22Rv1 (cell line): ENCODE data around the gene FLOT2.

Experiments
- H3K27ac ChIP-seq: fragments of 450-650 bp; 2 replicates; pipeline ENCODE4 v1.5.1; 2017
- ZFX ChIP-seq: fragments of 450-650 bp; IDR thresholded peaks from 2 replicates; pipeline ENCODE4 v1.6.1; 2017; ENCODE audit warnings: antibody characterized with exemption, borderline replicate concordance
- TF ChIP-seq, protein P1 (sequence below): fragments of 450-650 bp; IDR thresholded peaks from 2 replicates; pipeline ENCODE4 v1.5.1; 2017; ENCODE audit warnings: mild to moderate bottlenecking

FLOT2 gene

DNA sequence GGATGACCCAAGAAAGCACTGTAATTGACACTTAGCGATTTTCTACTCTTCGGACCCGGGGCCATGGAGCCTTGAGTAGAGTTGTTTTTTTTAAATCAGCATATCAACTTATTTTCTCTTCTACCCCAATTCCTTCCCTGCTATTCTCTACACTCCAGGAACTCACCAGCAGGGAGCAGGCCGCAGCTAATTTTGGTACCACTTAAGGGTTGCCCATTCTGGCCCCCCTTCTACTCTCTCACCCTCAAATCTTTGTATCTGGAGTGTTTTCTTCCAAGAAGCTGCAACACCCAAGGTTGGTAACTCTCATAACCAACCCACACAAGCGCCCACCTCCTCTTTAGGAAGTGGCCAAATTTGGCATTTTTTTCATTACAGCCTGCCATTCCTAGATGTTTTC, 48.3 kb downstream of the FLOT2 start:
- peak overlapping the region; percentile 39 for H3K27ac ChIP-seq
- TF ChIP-seq, protein P1, sequence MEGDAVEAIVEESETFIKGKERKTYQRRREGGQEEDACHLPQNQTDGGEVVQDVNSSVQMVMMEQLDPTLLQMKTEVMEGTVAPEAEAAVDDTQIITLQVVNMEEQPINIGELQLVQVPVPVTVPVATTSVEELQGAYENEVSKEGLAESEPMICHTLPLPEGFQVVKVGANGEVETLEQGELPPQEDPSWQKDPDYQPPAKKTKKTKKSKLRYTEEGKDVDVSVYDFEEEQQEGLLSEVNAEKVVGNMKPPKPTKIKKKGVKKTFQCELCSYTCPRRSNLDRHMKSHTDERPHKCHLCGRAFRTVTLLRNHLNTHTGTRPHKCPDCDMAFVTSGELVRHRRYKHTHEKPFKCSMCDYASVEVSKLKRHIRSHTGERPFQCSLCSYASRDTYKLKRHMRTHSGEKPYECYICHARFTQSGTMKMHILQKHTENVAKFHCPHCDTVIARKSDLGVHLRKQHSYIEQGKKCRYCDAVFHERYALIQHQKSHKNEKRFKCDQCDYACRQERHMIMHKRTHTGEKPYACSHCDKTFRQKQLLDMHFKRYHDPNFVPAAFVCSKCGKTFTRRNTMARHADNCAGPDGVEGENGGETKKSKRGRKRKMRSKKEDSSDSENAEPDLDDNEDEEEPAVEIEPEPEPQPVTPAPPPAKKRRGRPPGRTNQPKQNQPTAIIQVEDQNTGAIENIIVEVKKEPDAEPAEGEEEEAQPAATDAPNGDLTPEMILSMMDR, result no peak
- TF ChIP-seq ZFX, result no peak

DNA sequence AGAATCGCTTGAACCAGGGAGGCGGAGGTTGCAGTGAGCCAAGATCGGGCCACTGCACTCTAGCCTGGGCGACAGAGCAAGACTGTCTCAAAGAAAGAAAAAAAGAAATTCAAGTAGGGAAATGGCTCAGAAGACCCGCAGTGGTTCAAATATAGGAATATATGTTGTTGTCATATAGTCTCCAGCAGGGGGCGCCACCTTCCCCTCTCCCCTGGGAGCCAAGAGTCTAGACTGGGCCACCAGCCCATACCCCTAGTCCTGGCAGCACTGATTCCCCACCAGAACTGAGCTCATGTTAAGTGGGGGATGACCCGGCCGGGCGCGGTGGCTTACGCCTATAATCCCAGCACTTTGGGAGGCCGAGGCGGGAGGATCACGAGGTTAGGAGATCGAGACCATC, 48.9 kb downstream of the FLOT2 start:
- TF ChIP-seq, protein P1, result peak; percentile 74

DNA sequence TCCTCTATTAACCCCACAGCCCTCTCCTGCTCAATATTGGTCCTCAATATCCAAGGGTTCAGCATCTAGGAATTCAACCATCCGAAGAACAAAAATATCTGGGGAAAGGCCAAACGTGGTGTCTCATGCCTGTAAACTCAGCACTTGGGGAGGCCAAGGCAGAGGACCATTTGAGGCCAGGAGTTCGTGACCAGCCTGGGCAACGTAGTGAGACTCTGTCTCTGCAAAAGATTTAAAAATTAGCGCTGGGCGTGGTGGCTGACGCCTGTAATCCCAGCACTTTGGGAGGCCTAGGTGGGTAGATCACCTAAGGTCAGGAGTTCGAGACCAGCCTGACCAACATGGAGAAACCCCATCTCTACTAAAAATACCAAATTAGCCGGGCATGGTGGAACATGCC, 50.8 kb downstream of the FLOT2 start:
- peak overlapping the region; percentile 97 for H3K27ac ChIP-seq

More for the DNA sequence above, 48.9 kb downstream of the FLOT2 start:
- H3K27ac ChIP-seq, result peak overlapping the region; percentile 97

DNA sequence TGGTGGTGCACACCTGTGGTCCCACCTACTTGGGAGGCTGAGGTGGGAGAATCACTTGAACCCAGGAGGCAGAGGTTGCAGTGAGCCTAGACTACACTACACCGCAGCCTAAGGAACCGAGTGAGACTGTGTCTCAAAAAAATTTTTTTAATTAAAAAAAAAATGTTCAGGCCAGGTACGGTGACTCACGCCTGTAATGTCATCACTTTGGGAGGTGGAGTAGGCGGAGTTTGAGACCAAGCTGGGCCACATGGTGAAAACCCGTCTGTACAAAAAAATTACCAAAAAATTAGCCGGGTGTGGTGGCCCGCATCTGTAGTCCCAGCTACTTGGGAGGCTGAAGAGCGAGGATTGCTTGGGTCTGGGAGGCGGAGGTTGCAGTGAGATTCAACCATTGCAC, 51.3 kb downstream of the FLOT2 start:
- TF ChIP-seq, protein P1, result no peak
- no peak for TF ChIP-seq ZFX
- H3K27ac ChIP-seq, result peak overlapping the region; percentile 97

DNA sequence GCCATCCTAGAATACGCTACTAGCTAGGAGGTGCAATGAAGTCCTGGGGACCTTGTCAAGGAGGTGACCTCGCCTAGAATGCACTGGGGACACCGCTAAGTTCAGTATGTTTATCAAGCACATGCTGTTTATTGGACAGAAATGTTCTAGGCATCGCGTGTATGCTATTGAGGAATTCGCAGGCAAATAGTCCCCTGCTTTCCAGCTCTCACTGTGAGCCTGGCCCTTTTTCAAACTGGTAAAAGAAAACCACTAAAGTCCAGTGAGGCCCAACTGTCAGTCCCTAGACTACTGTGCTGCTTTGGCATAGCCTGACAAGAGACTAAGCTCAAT, 53.8 kb downstream of the FLOT2 start:
- TF ChIP-seq, protein P1, result no peak
- TF ChIP-seq ZFX, result no peak
- H3K27ac ChIP-seq, result peak overlapping the region; percentile 97

DNA sequence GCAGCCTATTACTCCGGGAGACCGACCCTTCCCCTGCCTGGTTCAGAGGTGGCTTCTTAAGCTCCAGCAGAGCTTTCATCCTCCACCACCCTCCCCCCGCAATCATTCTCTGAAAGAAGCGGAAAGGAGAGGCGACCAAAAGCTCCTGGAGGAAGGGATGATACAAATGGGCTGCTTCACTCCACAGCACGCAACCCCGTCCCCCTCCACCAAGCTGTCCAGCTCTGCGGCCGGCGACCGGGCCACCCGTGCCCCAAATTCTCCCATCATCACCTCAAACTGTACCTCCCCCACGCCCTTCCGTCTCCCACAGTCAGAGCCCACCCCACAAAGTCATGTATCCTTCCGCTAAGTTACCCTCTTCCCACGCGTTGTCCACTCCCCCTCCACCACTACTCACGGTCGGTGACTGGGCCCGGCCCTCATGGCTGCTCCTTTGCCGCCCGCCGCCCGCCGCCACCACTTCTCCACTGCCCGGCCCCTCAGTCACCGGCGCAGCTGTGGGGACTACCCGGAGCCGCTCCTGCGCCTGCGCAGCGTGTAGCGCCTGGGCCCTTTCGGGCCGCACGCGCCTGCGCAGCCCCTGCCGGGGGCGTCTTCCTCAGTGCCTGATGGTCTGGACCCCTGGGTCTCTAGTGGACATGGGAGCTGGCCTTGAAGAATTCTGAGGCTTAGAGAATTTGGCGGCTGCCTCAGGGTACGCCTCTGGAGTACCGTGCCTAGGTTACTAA, 55.1 kb downstream of the FLOT2 start, which contains the start of gene FAM222B:
Gene FAM222B (minus strand): TSS at position 509 of the 731 bp plus-strand sequence. CDS start 76,123 bp downstream, outside the sequence.
- H3K27ac ChIP-seq, result peak within 1 kb of the TSS; percentile 97
- TF ChIP-seq, protein P1, result no peak
- no peak for TF ChIP-seq ZFX

DNA sequence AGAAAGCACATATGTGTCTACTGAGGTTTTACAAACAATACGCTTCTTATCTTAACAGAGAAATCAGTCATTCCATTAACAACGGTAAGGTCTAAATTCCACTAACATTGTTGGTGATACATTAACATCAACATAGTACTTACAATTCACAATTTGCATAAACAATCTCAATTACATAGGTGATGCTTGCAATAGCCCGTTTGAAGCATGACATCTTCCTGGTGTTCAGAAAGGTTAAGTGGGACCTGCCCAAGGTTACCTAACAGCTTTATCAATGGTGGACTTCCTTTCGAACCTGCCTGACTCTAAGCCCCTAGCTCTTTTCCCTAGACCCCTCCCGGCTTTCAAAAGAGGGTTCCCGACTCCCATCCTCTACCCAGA, 55.6 kb downstream of the FLOT2 start:
- TF ChIP-seq ZFX, result no peak
- TF ChIP-seq, protein P1, result no peak
- H3K27ac ChIP-seq, result peak overlapping the region; percentile 97

DNA sequence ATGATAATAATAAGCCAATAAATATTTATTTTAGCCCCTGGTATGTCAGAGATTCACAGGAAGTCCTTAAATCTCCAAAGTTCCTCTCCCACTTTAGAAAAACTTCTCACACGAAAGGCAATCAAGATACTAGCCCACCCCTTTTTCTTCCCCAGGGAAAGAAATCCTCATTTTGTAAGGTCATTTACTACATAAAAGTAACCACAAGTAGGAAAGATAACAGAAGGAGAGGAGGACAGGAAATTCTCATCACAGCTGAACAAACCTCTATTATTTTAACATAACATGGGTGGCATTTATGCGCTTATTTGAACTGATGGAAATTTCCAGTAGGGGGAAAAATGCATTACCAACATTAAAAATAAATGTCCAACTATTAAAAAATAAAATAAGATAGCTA, 58.3 kb downstream of the FLOT2 start:
- TF ChIP-seq, protein P1, result no peak
- TF ChIP-seq ZFX, result no peak
- peak overlapping the region; percentile 97 for H3K27ac ChIP-seq

DNA sequence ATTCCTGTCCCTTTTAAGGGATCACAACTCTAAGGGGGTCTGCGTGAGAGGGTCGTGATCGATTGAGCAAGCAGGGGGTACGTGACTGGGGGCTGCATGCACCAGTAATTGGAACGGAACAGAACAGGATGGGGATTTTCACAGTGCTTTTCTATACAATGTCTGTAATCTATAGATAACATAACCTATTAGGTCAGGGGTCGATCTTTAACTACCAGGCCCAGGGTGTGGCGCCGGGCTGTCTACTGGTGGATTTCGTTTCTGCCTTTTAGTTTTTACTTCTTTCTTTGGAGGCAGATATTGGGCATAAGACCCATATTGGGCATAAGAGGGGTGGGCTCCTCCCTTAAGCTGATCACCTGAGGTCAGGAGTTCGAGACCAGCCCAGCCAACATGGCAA, 61.0 kb downstream of the FLOT2 start:
- peak overlapping the region; percentile 97 for H3K27ac ChIP-seq
